B cell (primary cell): ENCODE results near the gene PRSS56.

Experiments used
- CTCF ChIP-seq: fragments of 200-600 bp; IDR thresholded peaks from one replicate; pipeline ENCODE4 v1.8.0; 2022; ENCODE audit warnings: antibody characterized with exemption, mild to moderate bottlenecking
- EZH2 ChIP-seq: IDR thresholded peaks from 2 replicates; pipeline ENCODE4 v1.6.1; 2012; ENCODE audit warnings: borderline replicate concordance, low read depth, mild to moderate bottlenecking, moderate library complexity, low read length; ENCODE audit not compliant: insufficient read depth, poor library complexity, severe bottlenecking

- TF ChIP-seq CTCF (no peak), EZH2 (no peak)
These were observed 15.8 kb downstream of the PRSS56 start for GRCh38 chr2:232535761-232536530.
